GM10266 (cell line): ENCODE measurements around the gene RASSF3.

Experiments used
- DNase-seq: peaks from one replicate; pipeline ENCODE4 v3.0.0; 2012; ENCODE audit errors: extremely low spot score
- CTCF ChIP-seq: IDR thresholded peaks from 2 replicates; pipeline ENCODE4 v1.5.1; 2012; ENCODE audit warnings: mild to moderate bottlenecking, low read depth; ENCODE audit not compliant: control insufficient read depth, insufficient read depth; ENCODE audit errors: missing control alignments

Gene RASSF3

GRCh38 chr12:64716371-64716770, 106.1 kb downstream of the RASSF3 start:
- TF ChIP-seq CTCF: no peak
- no peak for DNase-seq

GRCh38 chr12:64716839-64717455, 106.7 kb downstream of the RASSF3 start:
- no peak for TF ChIP-seq CTCF
- DNase-seq: no peak

- TF ChIP-seq CTCF: no peak
These were observed 108.4 kb downstream of the RASSF3 start for GRCh38 chr12:64718649-64719048.

GRCh38 chr12:64720884-64721283, 110.6 kb downstream of the RASSF3 start:
- no peak for DNase-seq
- TF ChIP-seq CTCF: no peak

More at GRCh38 chr12:64718649-64719048, 108.4 kb downstream of the RASSF3 start:
- no peak for DNase-seq

- TF ChIP-seq CTCF: no peak
- no peak for DNase-seq
These were observed 112.5 kb downstream of the RASSF3 start for GRCh38 chr12:64722835-64723234.

GRCh38 chr12:64723630-64724029, 113.3 kb downstream of the RASSF3 start:
- TF ChIP-seq CTCF: no peak
- no peak for DNase-seq

- TF ChIP-seq CTCF: no peak
- DNase-seq: no peak
These were observed 114.0 kb downstream of the RASSF3 start for GRCh38 chr12:64724201-64724745.
